Pulmonary artery endothelial cell (primary cell): ENCODE measurements around the gene XYLT1. TPM values are rescaled to one million over a fixed set of nuclear protein-coding genes. Genes with fewer than 3 reads are reported as not detected.
"Not testable (repeated sequence)": the region's sequence is repeated elsewhere in the genome, so short reads cannot be mapped to it uniquely, and the experiment has no call there.

Experiments used
- DNase-seq: peaks from one replicate; pipeline ENCODE4 v3.0.0-alpha.2; 2011; ENCODE audit warnings: low read depth, low spot score
- total RNA-seq: library from RNA; depleted of rRNA; stranded (reverse); fragments of >200 nt; gene quantifications from 2 replicates; pipeline ENCODE4 v1.2.3, GENCODE V29; 2014

XYLT1 gene
- total RNA-seq, 1 donor from 2014 or later = 0.92 TPM

GRCh38 chr16:17339764-17340541 is 130.8 kb downstream of the XYLT1 start:
- DNase-seq = no peak

GRCh38 chr16:17338244-17338643 is 132.5 kb downstream of the XYLT1 start:
- no peak for DNase-seq

- DNase-seq = no peak
Observed at GRCh38 chr16:17336530-17336900, 134.2 kb downstream of the XYLT1 start.

DNA sequence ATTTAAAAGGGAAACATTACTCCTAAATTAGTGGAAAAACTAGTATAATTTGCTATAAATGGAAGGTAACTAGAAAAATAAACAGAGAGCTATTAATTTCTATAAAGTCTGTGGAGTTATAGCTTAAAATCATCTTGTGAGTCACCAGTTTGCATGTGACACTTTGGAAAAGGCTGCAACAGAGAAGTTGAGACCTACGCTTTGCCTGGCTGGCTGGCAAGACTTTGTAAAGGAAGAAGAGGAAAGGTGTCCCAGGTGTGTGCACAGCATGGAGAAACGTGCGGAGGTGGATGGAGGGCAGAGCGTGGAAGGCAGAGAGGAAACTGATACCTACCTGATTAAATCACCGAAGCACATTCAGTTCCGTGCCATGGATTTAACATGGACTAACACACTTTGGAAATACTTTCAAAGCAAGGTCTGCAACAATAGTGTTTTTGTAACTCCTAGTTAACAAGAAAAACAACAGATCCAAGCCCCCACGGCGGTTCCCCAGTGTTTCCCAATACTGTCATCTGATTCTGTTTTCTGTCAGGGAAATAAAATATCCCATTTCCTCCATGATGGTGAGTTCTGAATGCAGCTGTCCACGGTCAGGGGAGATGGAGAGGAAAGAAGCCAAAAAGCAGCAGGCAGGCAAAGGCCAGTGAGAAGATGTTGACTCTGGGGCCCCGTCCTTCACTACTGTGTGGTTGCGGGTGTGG is 134.8 kb downstream of the XYLT1 start:
- no peak for DNase-seq

DNA sequence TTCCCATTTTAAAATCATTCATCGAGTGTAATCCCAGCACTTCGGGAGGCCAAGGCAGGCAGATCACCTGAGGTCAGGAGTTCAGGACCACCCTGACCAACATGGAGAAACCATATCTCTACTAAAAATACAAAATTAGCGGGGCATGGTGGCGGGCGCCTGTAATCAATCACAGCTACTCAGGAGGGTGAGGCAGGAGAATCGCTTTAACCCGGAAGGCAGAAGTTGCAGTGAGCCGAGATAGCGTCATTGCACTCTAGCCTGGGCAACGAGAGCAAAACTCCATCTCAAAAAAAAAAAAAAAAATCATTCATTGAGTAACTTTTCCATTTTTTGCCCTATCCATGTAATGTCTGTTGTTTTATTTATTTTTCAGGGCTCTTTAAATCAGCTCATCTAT is 135.4 kb downstream of the XYLT1 start:
- DNase-seq = not testable (repeated sequence)

GRCh38 chr16:17334096-17334495 is 136.7 kb downstream of the XYLT1 start:
- no peak for DNase-seq

DNA sequence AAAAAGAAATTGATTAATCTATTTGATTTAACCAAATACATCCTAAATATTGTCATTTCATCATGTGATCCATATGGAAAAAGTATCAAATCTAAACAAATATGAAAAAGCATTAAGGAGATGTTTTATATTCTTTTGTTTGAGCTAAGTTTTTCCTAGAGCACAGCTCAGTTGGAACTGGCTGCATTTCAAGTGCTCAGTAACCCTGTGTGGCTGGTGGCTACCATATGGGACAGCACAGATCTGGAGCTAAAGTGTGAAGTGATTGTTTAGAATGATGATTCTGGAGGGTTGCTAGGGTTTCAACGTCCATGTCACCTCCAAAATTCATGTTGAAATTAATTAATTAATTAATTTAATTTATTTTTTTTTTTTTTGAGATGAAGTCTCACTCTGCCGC is 137.5 kb downstream of the XYLT1 start:
- DNase-seq = no peak

GRCh38 chr16:17331991-17332390 is 138.8 kb downstream of the XYLT1 start:
- no peak for DNase-seq

GRCh38 chr16:17331071-17331607 is 139.6 kb downstream of the XYLT1 start:
- no peak for DNase-seq

GRCh38 chr16:17330044-17330443 is 140.7 kb downstream of the XYLT1 start:
- no peak for DNase-seq

- DNase-seq = no peak
Observed at GRCh38 chr16:17329391-17329790, 141.4 kb downstream of the XYLT1 start.

- DNase-seq = no peak
Observed at GRCh38 chr16:17328932-17329331, 141.8 kb downstream of the XYLT1 start.

- DNase-seq = no peak
Observed at GRCh38 chr16:17327664-17328335, 143.0 kb downstream of the XYLT1 start.

DNA sequence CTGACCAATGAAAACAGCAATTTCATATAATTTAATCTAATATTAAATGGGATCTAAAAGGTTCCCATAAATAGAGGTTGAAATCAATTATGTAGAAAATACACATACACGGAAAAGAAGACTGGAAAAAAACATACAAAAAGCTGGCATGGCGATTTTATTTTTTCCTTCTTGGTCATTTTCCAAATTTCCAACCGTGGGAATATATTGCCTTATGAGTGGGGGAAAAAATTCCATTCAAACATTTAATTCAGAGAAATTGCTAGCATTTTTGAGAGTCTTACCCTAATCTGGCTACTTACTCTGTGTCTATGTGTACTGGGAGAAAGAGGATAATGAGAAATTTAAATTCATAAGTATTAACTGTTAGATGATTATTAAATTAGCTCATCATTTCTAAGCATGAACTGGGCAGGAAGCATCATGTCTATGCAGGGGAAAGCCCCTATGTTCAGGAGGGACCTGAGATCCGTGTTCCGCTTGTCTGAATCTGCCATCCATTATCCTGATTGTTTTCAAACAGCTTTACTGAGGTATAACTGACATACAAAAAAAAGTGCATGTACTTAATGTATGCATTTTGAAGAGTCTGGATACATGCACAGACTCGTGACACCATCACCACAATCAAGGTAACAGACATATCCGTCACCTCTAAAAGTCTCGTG is 145.2 kb downstream of the XYLT1 start:
- DNase-seq = no peak

GRCh38 chr16:17324451-17324850 is 146.3 kb downstream of the XYLT1 start:
- DNase-seq = no peak

GRCh38 chr16:17323171-17323570 is 147.6 kb downstream of the XYLT1 start:
- no peak for DNase-seq

GRCh38 chr16:17321824-17322223 is 148.9 kb downstream of the XYLT1 start:
- no peak for DNase-seq

GRCh38 chr16:17320009-17320408 is 150.8 kb downstream of the XYLT1 start:
- no peak for DNase-seq

- DNase-seq = no peak
Observed at GRCh38 chr16:17318238-17318637, 152.5 kb downstream of the XYLT1 start.

DNA sequence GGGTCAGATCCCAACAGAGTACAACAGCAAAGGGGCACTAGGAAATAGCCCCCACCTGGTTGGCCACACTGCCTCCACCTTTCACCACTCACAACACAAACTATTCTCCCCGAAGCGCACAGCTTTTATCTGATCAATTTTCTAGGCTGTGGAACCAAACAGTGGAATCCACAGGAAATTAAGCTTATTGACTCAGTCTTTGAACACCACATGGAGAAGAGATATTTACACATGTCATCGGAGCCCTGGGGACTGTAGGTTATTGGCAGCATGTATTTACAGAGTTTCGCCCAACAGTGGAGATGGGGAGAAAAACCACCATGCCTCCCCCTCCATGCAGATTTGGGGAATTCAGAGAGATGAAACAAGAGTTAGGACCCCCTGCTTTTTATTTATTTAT is 154.8 kb downstream of the XYLT1 start:
- DNase-seq = no peak

DNA sequence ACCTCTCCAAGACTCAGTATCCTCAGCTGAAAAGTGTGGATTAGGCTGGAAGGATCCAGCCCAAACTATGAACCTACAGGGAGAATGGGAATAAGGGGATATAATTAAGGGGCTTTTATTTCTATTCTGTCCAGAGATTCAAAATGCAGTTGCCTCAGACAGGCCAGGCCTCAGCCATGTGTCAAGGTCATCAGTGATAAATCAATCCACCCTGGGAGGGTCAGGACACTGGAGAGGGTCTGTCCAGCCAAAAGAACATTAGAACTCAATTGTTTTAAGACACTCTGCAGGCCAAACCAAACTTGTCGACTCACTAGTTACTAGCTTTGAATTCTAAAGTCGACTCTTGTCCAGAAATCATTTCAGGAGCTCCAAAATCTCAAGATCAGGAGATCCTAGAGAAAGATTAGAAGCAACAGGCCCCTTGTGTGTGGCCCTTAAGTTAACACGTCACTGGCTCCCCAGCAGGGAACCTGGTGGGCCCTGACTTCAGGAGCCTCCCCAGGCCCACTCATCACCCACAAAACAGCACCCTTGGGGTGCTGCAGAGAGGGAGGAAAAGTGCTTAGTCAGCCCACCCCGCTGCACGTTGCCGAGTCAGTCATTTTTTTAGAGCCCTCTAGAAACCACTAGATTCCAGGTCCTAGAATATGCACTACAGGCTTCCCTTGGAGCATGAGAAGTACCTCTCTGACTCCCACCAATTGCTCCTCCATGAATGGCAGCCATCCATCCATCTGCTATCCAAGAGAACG is 156.8 kb downstream of the XYLT1 start:
- DNase-seq = no peak
